HG03457 (cell line): ENCODE data around the gene SDS.

Source experiments
- ATAC-seq: cut with Tn5 transposase; IDR thresholded peaks from one replicate; pipeline ENCODE4 v1.9.1; 2021; ENCODE audit warnings: moderate number of reproducible peaks; ENCODE audit not compliant: unreplicated experiment

Gene SDS

DNA sequence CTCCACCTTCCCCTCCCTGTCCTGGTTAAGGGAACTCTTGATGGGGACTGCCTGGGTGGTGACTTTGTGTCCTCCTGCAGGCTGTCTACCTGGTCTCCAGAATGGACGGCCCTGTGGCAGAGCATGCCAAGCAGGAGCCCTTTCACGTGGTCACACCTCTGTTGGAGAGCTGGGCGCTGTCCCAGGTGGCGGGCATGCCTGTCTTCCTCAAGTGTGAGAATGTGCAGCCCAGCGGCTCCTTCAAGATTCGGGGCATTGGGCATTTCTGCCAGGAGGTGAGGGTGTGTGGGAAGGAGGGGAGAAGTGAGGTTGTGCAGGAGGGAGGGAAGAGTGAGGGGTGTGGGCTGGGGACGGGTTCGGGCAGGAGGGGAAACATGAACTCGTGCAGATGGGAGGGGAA lies 24.2 kb upstream of the SDS start:
- no peak for ATAC-seq

DNA sequence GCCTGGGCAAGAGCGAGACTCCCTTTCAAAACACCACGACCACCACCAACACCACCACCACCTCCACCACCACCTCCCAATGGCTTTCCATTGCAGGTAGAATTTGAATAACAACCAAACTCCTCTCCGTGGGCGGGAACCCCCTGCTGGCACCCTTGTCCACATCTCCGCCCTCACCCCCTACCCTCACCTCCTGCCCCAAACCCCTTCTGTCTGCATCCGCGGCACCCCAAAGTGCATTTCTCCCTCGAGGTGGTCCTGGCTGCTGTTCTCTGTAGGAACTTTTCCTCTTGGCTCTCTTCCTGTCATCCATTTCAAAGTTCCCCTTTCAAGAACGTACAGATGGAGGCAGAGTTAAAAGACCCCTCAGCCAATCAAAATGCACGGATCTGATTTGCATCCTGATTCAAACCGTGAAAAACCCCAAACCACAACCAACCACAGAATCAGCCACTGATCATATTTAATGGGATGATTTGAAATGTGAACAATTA lies 22.3 kb upstream of the SDS start:
- ATAC-seq: no peak

DNA sequence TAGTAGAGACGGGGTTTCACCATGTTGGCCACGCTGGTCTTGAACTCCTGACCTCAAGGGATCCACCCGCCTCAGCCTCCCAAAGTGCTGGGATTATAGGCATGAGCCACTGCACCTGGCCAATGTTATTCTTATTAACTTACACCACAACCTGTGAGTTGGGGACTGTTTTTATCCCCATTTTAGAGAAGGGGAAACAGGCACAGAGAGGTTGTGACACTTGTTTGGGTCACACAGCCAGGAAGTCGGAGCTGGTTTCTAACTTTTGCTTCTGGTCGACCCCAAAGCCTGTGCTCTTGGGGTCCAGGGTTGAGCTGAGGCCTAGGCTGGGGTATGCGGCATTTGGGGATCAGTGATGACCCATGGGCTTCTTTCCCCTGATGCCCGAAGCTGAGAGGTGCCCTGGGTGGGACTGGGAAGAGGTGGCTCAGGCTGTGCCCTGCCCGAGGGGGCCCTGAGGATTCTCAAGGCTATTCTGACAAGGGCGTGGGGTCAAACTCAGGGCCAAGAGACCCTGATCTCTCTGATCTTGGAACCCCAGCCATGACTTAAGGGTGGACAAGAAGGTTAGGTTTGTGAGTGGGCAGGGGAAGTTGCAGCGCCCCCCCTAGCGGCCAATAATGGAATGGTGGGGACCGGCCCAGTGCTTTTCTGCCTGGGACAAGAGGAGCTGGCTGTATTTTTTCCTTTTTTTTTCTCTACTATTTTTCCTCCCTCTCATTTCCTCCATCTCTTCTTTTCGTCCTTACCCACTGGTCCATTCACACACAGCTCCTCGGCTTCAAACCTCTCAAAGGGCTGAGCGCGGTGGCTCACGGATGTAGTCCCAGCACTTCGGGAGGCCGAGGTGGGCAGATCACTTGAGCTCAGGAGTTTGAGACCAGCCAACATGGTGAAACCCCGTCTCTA lies 21.5 kb upstream of the SDS start:
- no peak for ATAC-seq

DNA sequence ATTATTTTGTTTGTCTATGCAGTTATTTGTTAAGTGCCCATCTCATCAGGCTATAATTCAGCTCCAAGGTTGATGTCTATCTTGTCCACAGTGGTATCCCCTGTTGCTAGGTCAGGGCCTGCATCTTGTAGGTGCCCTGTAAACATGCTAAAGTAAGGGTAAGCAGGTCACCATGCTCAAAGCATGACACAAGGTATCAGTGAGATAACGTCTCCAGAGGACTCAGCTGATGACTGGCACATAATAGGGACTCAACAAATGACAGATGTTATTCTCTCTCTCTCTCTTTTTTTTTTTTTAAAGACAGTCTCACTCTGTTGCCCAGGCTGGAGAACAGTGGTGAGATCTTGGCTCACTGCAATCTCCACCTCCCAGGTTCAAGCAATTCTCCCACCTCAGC lies 20.8 kb upstream of the SDS start:
- ATAC-seq: no peak

DNA sequence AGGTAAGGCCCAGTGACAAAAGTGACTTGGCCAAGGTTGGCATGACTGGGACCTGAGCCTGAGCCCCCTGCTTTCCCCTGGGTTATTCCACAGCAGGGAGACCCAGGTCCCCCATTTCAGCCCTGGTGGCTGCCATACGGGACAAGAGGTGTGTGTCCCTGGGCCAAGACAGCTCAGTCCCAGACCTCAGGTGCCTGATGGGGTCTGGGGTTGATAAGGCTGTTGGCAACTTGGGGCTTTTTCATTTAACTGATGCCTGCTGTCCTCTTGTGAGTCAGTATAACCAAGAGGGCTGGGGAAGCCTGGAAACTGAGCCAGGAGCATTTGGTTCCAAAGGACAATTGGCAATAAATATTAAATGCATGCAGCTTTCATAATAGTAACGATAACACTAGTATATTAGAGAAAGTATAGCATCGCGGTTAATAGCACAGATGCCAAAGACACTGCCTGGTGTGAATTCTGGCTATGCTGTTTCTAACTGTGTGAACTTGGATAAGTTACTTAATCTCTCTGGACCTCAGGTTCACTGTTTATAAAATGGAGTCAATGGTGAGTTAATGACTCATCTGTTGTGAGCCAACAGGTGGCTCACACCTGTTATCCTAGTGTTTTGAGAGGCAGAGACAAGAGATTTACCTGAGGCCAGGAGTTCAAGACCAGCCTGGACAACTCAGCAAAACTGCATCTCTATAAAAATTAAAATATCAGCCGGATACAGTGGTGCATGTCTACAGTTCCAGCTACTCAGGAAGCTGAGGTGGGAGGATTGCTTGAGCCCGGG lies 19.4 kb upstream of the SDS start:
- no peak for ATAC-seq

DNA sequence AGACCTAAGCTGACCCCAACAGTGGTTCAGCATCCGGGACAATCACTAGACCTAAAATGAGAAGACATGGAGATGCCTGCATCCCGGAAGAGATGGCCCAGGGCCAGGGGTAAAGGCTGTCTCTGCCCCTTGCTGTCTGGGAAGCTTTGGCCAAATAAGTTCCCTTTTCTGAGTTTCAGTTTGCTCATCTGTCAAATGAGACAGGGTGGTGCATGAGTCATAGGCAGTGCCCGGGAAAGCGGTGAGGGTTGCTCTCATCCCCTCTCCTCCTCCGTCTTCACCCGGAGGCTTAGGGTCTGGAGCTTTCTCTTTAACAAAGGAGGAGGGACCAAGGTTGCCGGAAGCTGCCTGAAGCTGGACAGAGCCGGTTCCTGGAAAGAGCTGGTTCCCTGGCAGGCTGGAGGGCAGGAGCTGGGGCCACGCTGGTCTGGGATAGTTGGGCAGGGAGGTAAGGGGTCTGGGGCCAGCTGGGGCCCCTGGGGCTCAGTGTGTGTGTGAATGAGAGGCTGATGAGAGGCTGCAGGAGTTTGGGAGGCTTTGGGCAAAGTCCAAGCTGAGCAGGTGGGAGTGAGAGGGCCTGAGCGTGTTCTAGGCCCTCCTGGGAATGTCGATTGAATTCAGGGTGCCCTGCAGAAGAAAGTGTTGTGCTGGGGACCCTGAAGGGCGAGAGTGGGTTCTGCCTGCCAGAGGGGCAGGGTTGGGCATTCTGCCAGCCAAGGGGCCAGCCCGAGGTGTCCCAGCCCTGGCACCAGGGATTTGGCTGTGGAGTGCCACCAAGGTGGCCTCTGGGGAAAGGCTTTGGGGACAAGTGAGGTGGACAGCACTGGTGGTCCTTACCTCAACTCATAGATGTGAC lies 18.6 kb upstream of the SDS start, which contains the start of gene SDSL:
TSS of gene SDSL (plus strand) at position 351 of the 856 bp plus-strand sequence. CDS start 5,603 bp downstream, outside the sequence.
- peak; percentile 90 for ATAC-seq

DNA sequence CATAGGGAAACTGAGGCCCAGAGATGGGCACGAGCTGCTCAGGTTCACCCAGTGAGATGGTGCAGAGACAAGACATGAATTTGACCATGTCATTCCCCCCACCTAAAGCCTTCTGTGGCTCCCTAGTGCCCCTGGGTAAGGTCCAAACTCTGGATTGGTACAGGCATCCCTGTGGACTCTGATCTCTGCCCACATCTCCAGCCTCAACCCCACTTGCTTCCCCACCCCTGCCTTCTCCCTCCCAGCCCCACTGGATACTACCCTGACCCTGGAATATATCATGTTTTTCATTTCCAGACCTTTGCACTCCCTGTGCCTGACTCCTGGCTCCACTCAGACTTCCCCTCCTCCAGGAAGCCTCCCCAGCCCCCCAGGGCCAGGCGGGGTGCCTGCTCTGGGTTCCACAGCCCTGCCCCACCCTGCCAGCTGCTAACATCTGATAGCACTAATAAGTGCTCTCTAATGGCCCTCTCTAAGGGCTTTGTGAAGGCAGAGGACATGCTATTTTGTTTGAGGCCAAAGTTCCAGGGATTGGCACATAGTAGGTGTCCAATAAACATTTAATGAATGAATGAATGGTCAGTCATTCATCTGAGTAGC lies 17.4 kb upstream of the SDS start:
- no peak for ATAC-seq

DNA sequence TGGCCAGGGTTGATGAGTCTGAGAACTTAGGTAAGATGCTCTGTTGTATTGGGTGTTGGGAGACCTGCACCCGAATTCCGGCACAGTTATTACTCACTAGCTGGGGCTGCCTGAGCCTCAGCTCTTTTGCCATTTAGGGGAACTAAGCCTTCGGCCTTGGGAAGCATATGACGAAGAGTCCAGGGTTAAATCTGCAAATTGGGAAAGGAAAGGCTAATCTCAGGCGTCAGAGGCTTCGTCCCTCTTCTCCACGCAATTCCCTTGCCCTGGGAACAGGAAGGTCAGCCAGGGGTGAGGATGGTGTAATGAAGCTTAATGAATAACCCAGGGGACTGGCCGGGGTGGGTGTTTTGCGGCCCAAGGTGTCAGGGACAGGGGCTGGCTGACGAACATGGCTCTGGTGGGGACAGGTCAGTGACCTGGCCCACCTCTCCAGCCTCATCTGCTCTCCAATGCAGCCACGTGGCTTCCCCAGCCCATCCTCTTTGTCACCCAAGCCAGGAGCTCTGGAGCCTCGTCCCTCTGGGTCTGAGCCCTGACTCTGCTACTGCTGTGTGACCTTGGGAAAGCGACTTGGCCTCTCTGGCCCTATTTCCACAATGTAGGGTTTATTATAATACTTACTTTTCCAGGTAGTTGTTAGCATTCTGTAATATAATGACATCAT lies 14.7 kb upstream of the SDS start:
- no peak for ATAC-seq

DNA sequence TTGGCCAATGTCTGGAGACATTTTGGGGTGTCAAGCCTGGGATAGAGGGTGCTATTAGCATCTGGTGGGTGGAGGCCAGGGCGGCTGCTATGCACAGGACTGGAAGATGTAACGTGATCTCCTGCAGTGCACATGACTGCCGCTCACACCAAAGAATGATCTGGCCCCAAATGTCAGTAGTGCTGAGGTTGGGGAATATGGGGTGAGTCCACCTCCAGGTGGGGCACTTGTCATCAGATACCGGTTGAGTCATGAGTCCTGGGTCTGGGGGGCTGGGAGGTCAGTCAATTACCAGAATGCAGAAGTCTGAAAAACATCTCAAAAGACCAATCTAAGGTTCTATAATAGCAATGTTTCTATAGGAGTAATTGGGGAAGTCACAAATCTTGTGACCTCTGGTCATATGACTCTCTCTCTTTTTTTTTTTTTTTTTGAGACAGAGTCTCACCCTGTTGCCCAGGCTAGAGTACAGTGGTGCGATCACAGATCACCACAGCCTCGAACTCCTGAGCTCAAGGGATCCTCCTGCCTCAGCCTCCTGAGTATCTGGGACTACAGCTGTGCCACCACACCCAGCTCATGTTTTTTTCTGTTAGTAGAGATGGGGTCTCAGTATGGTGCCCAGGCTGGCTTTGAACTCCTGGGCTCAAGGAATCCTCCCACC lies 12.5 kb upstream of the SDS start:
- ATAC-seq: no peak

DNA sequence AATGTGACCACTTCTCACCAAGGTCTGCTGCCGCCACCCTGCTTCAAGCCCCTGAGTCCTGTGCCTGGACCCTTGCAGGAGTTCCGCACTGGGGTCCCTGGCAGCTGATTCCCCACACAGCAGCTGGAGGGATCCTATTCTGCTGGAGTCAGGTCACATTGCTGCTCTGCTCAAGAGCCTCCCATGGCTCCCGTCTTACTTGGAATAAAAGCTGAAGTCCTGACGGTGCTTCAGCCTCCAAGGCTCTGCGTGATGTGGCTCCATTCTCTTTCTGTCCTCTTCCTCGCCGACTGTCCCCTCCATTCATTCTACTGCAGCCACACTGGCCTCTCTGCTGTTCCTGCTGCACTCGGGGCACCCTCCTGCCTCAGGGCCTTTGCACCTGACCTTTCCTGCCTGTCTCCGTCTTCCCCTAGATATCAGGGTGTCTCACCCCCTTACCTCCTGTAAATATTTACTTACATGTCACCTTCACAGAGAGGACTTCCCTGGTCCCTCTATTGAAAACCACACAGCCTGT lies 10.9 kb upstream of the SDS start:
- ATAC-seq: no peak

DNA sequence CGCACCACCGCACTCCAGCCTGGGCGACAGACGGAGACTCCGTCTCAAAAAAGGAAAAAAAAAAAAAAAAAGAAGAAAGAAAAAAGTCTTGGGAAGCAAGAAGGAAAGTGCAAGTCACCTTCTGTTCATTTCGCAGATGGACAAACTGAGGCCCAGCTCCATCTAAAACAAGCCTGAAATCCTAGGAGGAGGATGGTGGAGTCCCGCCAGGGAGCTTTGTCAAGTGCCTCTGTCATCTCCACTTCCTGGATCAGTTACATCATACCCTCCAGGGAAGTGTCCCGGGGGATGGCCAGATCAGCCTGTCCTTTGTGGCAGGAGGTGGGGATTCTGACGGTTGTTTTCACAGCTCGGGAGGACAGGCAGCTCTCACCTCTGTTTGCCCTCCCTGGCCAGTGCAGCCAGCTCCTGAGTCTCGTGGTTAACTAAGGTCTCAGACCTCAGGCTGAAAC lies 9.8 kb upstream of the SDS start:
- ATAC-seq: no peak

DNA sequence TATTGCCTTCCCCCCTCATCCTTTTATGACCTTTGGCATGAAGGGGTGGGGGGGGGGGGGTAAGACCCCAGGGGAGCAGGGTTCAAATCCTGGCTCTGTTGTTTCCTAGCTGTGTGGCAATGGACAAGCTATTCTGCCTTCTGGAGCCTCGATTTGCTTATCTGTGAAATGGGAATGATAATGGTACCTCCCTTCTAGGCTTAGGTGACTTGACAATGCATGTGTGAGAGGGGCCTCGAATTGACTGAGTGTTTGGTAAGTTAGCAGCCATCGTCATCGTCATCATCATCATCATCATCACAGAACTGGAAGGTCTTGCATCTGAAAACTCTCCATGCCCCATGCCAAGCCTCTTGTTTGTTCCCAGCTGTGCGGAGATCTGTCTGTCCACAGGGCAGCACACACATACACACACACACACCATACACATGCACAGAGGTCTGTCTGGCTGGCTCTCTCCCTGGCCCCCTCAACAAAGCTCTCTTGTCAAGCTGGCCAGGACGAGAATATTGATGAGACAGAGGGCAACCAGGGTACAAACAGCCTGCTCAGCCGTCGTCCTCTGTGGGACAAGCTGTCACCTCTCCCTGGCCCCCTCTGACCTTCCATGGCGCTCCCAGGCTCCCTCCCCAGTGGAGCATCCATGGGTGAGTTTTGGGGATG lies 5.9 kb upstream of the SDS start:
- ATAC-seq: no peak

DNA sequence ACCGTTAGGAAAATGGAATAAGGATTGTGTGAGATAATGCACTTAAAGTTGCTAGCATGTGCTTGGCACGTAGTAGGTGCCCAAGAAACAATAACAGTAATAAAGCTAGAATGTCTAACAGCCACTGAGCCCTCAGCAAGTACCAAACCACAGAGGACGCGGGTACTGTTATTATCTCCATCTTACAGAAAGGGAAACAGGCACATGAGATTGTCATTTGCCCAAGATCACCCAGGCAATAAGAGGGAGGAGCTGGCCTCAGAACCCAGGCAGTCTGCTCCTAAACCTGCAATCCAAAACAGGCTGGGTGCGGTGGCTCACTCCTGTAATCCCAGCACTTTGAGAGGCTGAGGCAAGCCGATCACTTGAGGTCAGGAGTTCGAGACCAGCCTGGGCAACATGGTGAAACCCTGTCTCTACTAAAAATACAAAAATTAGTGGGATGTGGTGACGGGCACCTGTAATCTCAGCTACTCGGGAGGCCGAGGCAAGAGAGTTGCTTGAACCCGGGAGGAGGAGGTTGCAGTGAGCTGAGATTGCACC lies 5.1 kb upstream of the SDS start:
- no peak for ATAC-seq

DNA sequence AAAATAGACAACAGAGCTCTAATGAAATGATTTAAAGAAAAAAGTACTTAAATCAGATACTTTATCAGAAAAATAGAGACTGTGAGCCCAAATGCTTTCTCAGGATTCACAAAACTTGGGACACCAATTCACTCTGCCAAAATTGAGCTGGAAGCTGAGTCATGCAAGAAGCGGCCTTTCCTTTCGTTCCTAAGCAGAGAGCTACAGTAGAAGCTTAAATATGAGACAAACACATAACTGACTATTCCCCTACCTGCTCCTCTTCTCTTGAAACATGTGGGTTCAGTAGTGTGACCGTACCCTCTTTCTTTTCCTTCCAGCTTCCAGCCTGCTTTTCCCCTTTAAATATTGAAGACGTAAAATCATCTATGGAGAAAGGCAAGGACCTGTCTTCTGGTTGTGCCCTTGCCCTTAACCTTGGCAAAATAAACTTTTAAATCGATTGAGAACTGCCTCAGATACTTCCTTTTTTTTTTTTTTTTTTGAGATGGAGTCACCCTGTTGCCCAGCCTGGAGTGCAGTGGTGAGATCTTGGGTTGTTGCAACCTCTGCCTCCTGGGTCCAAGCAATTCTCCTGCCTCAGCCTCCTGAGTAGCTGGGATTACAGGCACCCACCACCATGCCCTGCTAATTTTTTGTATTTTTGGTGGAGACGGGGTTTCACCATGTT lies 4.4 kb upstream of the SDS start:
- ATAC-seq: no peak

DNA sequence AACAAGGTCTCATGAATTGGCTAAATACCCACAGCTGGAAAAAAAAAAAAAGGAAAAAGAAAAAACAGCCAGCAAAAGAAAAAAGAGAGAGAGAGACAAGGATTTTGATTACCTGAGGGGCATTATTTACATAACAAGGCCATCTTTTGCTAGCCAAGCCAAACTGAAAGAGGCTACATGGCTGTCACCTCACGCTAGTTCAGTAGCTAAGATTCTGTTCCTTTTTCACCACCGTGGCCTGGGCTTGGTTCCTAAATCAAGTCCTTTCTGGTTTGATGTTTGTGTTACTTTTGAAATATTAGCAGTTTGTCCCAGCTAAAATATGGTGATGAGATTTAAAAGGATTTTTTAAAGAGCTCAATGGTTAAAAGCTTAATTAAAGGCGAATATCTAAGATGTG lies 2.0 kb upstream of the SDS start:
- ATAC-seq: no peak

DNA sequence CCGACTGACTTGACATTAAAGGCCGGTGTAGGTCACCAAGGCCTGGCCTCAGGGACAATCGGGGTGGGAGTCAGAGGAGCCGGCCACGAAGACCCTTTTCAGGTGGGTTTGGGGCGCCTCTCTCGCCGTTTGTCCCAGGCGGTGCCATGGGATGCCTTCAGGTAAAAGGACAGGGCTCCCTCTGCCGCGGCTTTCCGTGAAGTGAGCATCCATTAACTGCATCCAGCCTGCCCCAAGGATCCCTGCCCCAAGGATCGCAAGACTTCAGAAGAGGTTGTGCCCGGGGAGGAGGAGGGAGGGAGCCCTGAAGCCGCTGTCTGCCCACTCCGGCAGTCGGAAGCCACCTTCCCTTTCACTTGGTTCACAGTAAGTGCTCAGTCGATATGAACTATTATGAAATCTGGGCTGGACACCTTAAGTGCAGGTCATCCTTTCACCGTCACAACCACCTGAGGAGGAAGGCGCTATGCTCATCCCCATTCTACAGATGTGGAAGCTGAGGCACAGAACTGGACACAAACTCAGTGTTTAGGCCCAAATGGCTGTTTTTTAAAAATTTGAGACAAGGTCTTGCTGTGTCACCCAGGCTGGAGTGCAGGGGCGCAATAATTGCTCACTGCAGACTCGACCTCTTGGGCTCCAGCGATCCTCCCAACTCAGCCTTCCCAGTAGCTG lies 964 bp downstream of the SDS start:
- ATAC-seq: no peak
